Measurements from ENCODE around the gene MORN1. TPM values are rescaled to one million over a fixed set of nuclear protein-coding genes. Genes with fewer than 3 reads are reported as not detected.

Gene MORN1
- total and polyA plus RNA-seq, 9 of the 15 experiments (the other 6 are each of a cell fraction or from before 2014, with no cell fraction given), result 0.24 to 9.3 (median 4.2) TPM

DNA sequence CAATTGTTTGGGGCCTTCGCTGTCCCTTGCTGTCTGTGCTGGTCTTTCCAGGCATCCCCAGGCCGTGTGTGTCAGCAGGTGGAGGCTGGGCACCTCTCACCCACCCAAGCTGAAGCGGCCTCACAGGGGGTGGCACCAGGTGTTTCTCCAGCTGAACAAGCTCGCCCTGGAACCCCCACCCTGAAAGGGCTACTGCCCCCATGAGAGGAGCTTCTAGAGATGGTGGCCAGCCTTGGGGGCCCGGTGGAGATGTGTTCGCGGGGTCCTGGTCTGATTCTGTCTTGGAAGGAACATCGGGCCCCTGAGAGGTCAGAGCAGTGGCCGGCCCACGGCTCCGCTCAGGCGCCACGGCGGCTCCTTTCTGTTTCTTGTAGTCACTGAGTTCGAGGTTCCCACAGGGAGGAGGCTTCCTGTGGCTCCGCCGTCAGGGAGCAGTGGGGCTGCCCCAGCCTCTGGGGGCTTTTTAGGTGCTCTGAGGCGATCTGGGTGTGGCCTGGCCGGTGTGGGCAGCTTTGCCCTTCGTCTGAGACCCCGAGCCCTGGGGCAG lies 116.4 kb downstream of the MORN1 start:
- Histone ChIP-seq H3K4me3 (no peak overlapping the region), H4K20me1 (replicated peaks; ENCODE audit: control insufficient read depth, insufficient read depth, low read length) (peaks cover 46% of the 10 kb centered on the region; the same call in 1 of the 2 replicates), H3K27me3 (ENCODE audit: control insufficient read depth in 2 of 2, insufficient read depth in 2 of 2, low read length in 2 of 2) (no peaks in the 10 kb centered on the region), H3K36me3 (ENCODE audit: control insufficient read depth, insufficient read depth, low read length) (peaks cover 17% of the 10 kb centered on the region; the same call in 2 of the 3 replicates), H3K9me1 (ENCODE audit: control insufficient read depth, insufficient read depth, low read length) (peaks cover 16% of the 10 kb centered on the region), H3K4me2 (ENCODE audit: insufficient read depth, low read length) (no peak overlapping the region), H2AFZ (ENCODE audit: low read depth, low read length) (no peak overlapping the region), H3K9ac (ENCODE audit: insufficient read depth in 1 of 2, low read depth in 2 of 2, low read length in 2 of 2) (peak overlapping the region in 1 of 2 experiments; percentile 31; a peak in 1 of 4 replicates), H3K4me1 (replicated peaks in 1 of 2; ENCODE audit: control insufficient read depth in 2 of 2, insufficient read depth in 2 of 2, low read length in 2 of 2) (peaks cover 27 to 83% of the 10 kb centered on the region in 2 experiments), H3K79me2 (ENCODE audit: control insufficient read depth, insufficient read depth, low read length) (peaks cover 98% of the 10 kb centered on the region), H3K27ac (ENCODE audit: extremely low read depth, low read depth, low read length) (no peak overlapping the region), H3K9me3 (replicated peaks; ENCODE audit: control insufficient read depth, insufficient read depth, low read depth, low read length) (peaks cover 2% of the 10 kb centered on the region)
- ChIA-PET POLR2A (interaction anchor here (0.6 to 1.8 kb wide), 4 partner anchors 9 to 40 kb away, joined by 3 to 6 read pairs (median 4); no protein-coding TSS in a partner anchor), CTCF (ENCODE audit: low intra/inter-chr PET ratio) (no interaction called here)
- 76% methylated on average over 21 of the region's 21 CpGs for WGBS (ENCODE audit: insufficient coverage, low coverage, missing lambda C conversion rate)
- TF ChIP-seq, protein P1, sequence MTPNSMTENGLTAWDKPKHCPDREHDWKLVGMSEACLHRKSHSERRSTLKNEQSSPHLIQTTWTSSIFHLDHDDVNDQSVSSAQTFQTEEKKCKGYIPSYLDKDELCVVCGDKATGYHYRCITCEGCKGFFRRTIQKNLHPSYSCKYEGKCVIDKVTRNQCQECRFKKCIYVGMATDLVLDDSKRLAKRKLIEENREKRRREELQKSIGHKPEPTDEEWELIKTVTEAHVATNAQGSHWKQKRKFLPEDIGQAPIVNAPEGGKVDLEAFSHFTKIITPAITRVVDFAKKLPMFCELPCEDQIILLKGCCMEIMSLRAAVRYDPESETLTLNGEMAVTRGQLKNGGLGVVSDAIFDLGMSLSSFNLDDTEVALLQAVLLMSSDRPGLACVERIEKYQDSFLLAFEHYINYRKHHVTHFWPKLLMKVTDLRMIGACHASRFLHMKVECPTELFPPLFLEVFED (CRISPR knock-in tag; conservative IDR thresholded peaks at IDR 0.05), result no peak
- TF ChIP-seq ZNF507 (tag; conservative IDR thresholded peaks at IDR 0.05) (no peak), ZNF143 (CRISPR knock-in tag; IDR thresholded peaks at IDR 0.05) (no peak), GABPB2 (CRISPR knock-in tag; conservative IDR thresholded peaks at IDR 0.05) (no peak), SMARCA5 (IDR thresholded peaks at IDR 0.05) (no peak)
- TF ChIP-seq, protein P2, sequence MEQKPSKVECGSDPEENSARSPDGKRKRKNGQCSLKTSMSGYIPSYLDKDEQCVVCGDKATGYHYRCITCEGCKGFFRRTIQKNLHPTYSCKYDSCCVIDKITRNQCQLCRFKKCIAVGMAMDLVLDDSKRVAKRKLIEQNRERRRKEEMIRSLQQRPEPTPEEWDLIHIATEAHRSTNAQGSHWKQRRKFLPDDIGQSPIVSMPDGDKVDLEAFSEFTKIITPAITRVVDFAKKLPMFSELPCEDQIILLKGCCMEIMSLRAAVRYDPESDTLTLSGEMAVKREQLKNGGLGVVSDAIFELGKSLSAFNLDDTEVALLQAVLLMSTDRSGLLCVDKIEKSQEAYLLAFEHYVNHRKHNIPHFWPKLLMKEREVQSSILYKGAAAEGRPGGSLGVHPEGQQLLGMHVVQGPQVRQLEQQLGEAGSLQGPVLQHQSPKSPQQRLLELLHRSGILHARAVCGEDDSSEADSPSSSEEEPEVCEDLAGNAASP (IDR thresholded peaks at IDR 0.05), result no peak
- TF ChIP-seq, protein P3, sequence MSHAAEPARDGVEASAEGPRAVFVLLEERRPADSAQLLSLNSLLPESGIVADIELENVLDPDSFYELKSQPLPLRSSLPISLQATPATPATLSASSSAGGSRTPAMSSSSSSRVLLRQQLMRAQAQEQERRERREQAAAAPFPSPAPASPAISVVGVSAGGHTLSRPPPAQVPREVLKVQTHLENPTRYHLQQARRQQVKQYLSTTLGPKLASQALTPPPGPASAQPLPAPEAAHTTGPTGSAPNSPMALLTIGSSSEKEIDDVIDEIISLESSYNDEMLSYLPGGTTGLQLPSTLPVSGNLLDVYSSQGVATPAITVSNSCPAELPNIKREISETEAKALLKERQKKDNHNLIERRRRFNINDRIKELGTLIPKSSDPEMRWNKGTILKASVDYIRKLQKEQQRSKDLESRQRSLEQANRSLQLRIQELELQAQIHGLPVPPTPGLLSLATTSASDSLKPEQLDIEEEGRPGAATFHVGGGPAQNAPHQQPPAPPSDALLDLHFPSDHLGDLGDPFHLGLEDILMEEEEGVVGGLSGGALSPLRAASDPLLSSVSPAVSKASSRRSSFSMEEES (CRISPR knock-in tag; IDR thresholded peaks at IDR 0.05), result no peak
- TF ChIP-seq, protein P4, sequence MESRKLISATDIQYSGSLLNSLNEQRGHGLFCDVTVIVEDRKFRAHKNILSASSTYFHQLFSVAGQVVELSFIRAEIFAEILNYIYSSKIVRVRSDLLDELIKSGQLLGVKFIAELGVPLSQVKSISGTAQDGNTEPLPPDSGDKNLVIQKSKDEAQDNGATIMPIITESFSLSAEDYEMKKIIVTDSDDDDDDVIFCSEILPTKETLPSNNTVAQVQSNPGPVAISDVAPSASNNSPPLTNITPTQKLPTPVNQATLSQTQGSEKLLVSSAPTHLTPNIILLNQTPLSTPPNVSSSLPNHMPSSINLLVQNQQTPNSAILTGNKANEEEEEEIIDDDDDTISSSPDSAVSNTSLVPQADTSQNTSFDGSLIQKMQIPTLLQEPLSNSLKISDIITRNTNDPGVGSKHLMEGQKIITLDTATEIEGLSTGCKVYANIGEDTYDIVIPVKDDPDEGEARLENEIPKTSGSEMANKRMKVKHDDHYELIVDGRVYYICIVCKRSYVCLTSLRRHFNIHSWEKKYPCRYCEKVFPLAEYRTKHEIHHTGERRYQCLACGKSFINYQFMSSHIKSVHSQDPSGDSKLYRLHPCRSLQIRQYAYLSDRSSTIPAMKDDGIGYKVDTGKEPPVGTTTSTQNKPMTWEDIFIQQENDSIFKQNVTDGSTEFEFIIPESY (CRISPR knock-in tag; IDR thresholded peaks at IDR 0.05), result peak; percentile 92
- in situ Hi-C loops (cut with MboI) (no loop called here), intact Hi-C loops (cut with micrococcal nuclease) (no loop called here)
- DNase-seq (ENCODE audit: extremely low read depth in 1 of 4, low spot score in 3 of 4) (no peak), FAIRE-seq (no peak), ATAC-seq (no peak; the same call in 1 of the 3 replicates)
- BruUV-seq (replicated peaks), result no TSS peak

All from K562 (cell line).